Globus pallidus (tissue), 1 donor: ENCODE data around the gene SAE1.
"Not testable (repeated sequence)": the region's sequence is repeated elsewhere in the genome, so short reads cannot be mapped to it uniquely, and the experiment has no call there.

Experiments used
- DNase-seq: peaks from one replicate; pipeline ENCODE4 v3.0.0-alpha.2; 2015; ENCODE audit warnings: low spot score

SAE1 gene

DNA sequence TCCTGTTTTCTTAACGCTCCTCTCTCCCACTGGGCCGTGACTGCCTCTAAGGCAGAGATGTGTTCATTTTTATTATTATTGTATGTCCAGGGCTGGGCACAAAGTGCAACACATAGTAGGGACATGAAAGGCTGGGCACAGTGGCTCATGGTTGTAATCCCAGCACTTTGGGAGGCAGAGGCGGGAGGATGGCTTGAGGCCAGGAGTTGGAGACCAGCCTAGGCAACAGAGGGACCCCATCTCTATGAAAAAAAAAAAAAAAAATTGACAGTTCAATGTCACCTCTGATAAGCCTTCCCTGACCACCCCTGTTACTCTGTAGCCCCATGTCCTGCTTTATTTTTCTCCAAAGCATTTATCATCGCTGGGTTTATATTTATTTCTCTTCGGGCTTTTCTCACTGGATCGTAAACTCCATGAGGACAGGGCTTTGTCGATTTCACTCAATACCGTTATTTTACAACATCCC lies 481 bp upstream of the SAE1 start:
- DNase-seq, result no peak

DNA sequence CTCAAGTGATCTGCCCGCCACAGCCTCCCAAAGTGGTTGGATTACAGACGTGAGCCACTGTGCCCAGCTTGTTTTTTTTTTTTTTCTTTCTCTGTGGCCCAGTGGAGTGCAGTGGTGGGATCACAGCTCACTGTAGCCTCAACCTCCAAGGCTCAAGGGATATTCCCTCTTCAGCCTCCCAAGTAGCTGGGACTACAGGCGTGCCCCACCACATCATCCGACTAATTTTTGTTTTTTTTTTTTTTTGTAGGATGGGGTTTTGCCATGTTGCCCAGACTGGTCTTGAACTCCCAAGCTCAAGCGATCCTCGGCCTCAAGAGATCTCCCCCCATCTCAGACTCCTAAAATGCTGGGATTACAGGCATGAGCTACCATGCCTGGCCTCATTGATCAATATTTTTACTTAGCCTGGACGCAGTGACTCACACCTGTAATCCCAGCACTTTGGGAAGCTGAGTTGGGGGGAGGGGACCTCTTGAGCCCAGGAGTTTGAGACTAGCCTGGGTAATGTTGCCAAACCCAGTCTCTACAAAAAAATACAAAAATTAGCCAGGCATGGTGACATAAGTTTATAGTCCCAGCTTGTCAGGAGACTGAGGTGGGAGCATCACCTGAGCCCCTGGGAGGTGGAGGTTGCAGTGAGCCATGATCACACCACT lies 1.7 kb downstream of the SAE1 start:
- no peak for DNase-seq

DNA sequence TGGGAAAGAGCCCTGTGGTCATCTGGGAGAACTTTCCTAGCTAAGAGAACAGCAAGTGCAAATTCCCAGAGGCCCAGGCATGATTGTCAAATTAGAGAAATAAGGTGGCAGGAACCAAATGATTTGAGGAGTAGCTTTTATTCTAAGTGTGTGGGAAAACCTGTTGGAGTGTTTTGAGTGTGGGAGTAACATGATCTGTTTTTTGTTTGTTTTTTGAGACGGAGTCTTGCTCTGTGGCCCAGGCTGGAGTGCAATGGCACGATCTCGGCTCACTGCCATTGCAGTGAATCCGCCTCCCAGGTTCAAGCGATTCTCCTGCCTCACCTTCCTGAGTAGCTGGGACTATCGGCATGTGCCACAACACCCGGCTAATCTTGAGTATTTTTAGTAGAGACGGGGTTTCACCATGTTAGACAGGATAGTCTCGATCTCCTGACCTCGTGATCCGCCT lies 2.4 kb downstream of the SAE1 start:
- DNase-seq, result no peak

DNA sequence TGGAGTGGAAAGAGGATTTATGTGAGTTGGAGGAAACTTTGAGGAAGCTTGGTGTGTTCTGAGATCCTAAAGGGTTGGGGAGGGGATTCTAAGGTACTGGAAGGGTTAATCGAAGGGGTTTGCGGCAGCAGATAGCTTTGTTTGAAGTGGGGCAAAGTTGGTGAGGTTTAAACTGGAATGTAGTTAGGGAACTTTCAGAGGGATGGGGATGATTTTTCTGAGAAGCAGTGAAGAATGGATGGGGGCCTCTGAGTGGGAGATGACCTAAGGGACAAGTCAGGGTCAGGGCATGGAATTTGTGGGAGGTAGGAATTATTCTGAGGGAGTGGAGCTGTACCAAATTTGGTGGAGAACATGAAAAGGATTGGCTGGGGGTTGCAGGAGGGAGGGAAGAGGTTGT lies 3.9 kb downstream of the SAE1 start:
- no peak for DNase-seq

- DNase-seq, result no peak
Observed at GRCh38 chr19:47135156-47135555, 4.5 kb downstream of the SAE1 start.

GRCh38 chr19:47141252-47141651 lies 10.6 kb downstream of the SAE1 start:
- not testable (repeated sequence) for DNase-seq

GRCh38 chr19:47141695-47142094 lies 11.1 kb downstream of the SAE1 start:
- no peak for DNase-seq

GRCh38 chr19:47142779-47143178 lies 12.1 kb downstream of the SAE1 start:
- no peak for DNase-seq

GRCh38 chr19:47143322-47144073 lies 12.9 kb downstream of the SAE1 start:
- no peak for DNase-seq

DNA sequence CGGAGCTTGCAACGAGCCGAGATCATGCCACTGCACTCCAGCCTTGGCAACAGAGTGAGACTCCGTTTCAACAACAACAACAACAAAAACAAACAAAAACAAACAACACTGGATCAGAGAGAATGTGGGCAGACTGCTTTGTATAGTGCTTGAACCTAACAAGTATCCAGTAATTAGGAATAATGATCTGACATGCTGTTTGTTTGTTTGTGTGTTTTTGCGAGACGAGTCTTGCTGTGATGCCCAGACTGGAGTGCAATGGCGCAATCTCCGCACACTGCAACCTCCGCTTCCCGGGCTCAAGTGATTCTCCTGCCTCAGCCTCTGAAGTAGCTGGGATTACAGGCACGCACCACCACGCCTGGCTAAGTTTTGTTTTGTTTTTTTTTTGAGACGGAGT lies 14.0 kb downstream of the SAE1 start:
- no peak for DNase-seq

- no peak for DNase-seq
Observed at GRCh38 chr19:47145639-47146486, 15.2 kb downstream of the SAE1 start.

GRCh38 chr19:47146920-47147319 lies 16.3 kb downstream of the SAE1 start:
- DNase-seq, result no peak

- DNase-seq, result no peak
Observed at GRCh38 chr19:47151627-47152026, 21.0 kb downstream of the SAE1 start.

GRCh38 chr19:47152205-47152604 lies 21.6 kb downstream of the SAE1 start:
- DNase-seq, result no peak

GRCh38 chr19:47152632-47153031 lies 22.0 kb downstream of the SAE1 start:
- no peak for DNase-seq

GRCh38 chr19:47153266-47153665 lies 22.6 kb downstream of the SAE1 start:
- DNase-seq, result no peak

DNA sequence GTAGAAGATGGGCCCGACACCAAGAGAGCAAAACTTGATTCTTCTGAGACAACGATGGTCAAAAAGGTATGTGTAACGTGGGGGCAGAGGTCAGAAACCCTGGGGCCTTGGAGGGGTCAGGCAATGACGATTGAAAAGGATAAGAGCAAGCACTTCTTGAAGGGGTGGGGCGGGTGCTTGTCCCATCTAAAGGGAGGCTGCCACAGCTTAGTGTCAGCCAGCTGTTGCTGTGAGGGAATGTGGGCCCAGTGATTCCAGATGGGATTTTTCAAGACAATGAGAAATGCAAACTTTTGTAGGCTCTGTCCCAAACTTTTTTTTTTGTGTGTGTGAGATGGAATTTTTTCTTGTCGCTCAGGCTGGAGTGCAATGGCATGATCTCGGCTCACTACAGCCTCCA lies 24.5 kb downstream of the SAE1 start:
- no peak for DNase-seq

GRCh38 chr19:47156861-47157430 lies 26.3 kb downstream of the SAE1 start:
- DNase-seq, result no peak

GRCh38 chr19:47157431-47158321 lies 27.0 kb downstream of the SAE1 start:
- DNase-seq, result no peak

GRCh38 chr19:47158367-47158791 lies 27.7 kb downstream of the SAE1 start:
- DNase-seq, result no peak

GRCh38 chr19:47158879-47159503 lies 28.4 kb downstream of the SAE1 start:
- DNase-seq, result no peak
